ENCODE measurements around the gene GMPPA.

DNA sequence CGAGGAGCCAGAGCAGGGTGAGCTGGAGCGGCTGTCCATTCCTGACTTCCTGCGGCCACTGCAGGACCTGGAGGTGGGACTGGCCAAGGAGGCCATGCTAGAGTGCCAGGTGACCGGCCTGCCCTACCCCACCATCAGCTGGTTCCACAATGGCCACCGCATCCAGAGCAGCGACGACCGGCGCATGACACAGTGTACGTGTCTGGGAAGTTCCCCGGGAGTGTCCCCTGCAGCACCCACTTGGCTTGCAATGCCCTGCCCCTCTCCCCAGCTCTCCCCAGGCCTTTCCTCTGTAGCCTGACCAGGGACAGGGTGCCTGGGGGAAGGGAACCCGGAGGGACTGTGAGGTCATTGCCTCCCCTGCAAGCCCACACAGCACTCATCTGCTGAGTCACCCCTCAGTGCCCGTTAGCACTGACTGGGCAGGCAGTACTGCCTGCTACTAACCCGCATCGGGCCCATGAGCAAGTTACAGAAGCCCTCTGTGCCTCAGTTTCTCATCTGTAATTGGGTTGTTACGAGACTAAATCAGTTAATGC lies 29.4 kb upstream of the GMPPA start:
- TF ChIP-seq, protein P1, sequence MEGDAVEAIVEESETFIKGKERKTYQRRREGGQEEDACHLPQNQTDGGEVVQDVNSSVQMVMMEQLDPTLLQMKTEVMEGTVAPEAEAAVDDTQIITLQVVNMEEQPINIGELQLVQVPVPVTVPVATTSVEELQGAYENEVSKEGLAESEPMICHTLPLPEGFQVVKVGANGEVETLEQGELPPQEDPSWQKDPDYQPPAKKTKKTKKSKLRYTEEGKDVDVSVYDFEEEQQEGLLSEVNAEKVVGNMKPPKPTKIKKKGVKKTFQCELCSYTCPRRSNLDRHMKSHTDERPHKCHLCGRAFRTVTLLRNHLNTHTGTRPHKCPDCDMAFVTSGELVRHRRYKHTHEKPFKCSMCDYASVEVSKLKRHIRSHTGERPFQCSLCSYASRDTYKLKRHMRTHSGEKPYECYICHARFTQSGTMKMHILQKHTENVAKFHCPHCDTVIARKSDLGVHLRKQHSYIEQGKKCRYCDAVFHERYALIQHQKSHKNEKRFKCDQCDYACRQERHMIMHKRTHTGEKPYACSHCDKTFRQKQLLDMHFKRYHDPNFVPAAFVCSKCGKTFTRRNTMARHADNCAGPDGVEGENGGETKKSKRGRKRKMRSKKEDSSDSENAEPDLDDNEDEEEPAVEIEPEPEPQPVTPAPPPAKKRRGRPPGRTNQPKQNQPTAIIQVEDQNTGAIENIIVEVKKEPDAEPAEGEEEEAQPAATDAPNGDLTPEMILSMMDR (IDR thresholded peaks at IDR 0.05), result no peak
- no peak for TF ChIP-seq POLR2A (IDR thresholded peaks at IDR 0.05)

Measured in right lobe of liver (tissue), 4 donors.